HEK293T (cell line): ENCODE results near the gene CDH4.

ENCODE experiments used
- ARNT ChIP-seq: fragments of 450-650 bp; IDR thresholded peaks from 2 replicates; pipeline ENCODE4 v1.6.1; 2017; ENCODE audit warnings: mild to moderate bottlenecking
- BHLHE40 ChIP-seq: fragments of 450-650 bp; IDR thresholded peaks from 2 replicates; pipeline ENCODE4 v1.6.1; 2016; ENCODE audit warnings: mild to moderate bottlenecking, moderate library complexity, borderline replicate concordance
- FOXA1 ChIP-seq: fragments of 450-650 bp; IDR thresholded peaks from 2 replicates; pipeline ENCODE4 v1.6.1; 2016; ENCODE audit warnings: mild to moderate bottlenecking
- FOXK2 ChIP-seq: fragments of 450-650 bp; IDR thresholded peaks from 2 replicates; pipeline ENCODE4 v1.6.1; 2016; ENCODE audit warnings: mild to moderate bottlenecking
- HDGF ChIP-seq: fragments of 450-650 bp; IDR thresholded peaks from 2 replicates; pipeline ENCODE4 v1.6.1; 2017; ENCODE audit warnings: antibody characterized with exemption, borderline replicate concordance
- NFRKB ChIP-seq: fragments of 450-650 bp; IDR thresholded peaks from 2 replicates; pipeline ENCODE4 v1.6.1; 2016; ENCODE audit warnings: mild to moderate bottlenecking, moderate library complexity
- PKNOX1 ChIP-seq: fragments of 450-650 bp; IDR thresholded peaks from 2 replicates; pipeline ENCODE4 v1.6.1; 2016
- SP1 ChIP-seq: fragments of 450-650 bp; IDR thresholded peaks from 2 replicates; pipeline ENCODE4 v1.6.1; 2017
- SUZ12 ChIP-seq: fragments of 450-650 bp; IDR thresholded peaks from 2 replicates; pipeline ENCODE4 v1.6.1; 2016; ENCODE audit warnings: mild to moderate bottlenecking
- TARDBP ChIP-seq: fragments of 450-650 bp; IDR thresholded peaks from 2 replicates; pipeline ENCODE4 v1.6.1; 2016

GRCh38 chr20:61710108-61710507 lies 458.0 kb downstream of the CDH4 start:
- TF ChIP-seq ARNT (no peak), PKNOX1 (no peak), FOXK2 (no peak), SUZ12 (no peak), SP1 (no peak), FOXA1 (no peak), HDGF (no peak), TARDBP (no peak), NFRKB (no peak), BHLHE40 (no peak)
